GM19397 (cell line): ENCODE results near the gene ABTB1.
A peak's percentile ranks its signal among the peaks of the same experiment; 100 is the strongest.

Experiments used
- ATAC-seq: cut with Tn5 transposase; IDR thresholded peaks from one replicate; pipeline ENCODE4 v1.9.1; 2021; ENCODE audit warnings: mild to moderate bottlenecking, moderate library complexity; ENCODE audit not compliant: unreplicated experiment

ABTB1 gene

GRCh38 chr3:127672429-127673190, at the start of gene ABTB1:
TSS of gene ABTB1 (plus strand) at chr3:127672952. CDS start at chr3:127673026, 74 bp downstream.
- peak; percentile 76 for ATAC-seq

GRCh38 chr3:127624063-127624462, 48.7 kb upstream of the ABTB1 start:
- no peak for ATAC-seq

- no peak for ATAC-seq
Observed at GRCh38 chr3:127625821-127626220, 46.9 kb upstream of the ABTB1 start.

DNA sequence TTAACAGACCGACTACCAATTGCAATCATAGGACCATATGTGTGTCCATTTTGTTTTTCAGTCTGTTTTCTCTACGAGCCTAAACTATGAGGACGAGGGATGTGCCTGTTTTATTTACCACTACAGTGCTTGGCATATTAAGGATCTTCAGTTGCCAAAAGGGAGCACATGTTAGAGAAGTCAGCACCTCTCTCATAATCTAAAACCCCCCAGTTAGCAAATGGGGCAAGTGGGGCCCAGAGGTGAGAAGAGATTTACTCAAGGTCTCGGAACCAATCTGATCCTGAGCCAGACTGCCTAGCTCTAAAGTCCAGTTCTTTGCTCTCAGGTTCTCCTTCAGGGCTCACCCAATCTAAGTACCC, 44.3 kb upstream of the ABTB1 start:
- ATAC-seq = no peak

GRCh38 chr3:127628788-127629466, 43.8 kb upstream of the ABTB1 start, which contains the start of gene PODXL2:
TSS of gene PODXL2 (plus strand) at chr3:127629185. CDS start at chr3:127629220, 35 bp downstream.
- ATAC-seq = no peak

DNA sequence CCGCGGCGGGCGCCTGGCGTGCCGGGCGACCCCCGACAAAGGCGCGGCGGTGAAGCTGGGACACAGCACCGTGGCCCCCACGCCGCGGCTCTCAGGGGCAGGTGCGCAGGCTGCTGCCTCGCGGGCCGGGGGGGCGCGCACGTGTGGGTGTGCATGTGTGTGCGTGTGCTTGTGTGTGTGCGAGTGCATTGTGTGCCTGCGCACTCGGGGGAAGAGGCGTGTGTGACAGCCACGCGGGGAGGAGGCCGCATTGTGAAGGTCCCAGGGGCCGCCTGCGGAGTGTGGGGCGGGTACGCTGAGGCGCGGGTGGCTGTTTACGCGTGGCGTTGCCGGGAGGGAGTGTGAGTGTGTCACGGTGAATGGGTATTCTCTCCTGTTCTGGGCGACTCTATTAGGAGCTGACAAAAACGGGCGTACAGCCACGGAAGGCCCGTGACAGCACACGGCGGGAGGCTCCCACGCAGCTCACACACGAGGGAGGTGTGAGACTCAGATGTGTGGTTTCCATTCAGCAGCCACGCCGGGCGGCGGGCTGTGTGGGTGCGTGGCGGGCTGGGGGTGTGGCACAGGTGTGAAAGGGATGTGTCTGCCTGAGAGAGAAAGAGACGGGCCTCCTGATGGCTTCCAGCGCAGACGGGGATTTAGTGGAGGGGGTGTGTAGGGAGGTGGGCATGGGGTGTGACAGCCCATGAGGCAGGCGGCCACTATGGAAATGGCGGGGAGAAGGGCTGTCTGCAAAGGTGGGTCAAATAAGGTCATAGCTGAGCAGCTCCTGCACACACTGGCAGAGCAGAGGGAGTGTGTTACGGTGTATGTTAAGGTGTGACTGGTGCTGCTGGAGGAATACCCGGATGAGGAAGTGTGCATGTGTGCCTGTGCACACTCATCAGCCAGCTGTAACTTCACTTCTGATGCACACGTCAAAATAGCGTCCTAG, 43.0 kb upstream of the ABTB1 start:
- no peak for ATAC-seq

- ATAC-seq = no peak
Observed at GRCh38 chr3:127630811-127631714, 41.7 kb upstream of the ABTB1 start.

DNA sequence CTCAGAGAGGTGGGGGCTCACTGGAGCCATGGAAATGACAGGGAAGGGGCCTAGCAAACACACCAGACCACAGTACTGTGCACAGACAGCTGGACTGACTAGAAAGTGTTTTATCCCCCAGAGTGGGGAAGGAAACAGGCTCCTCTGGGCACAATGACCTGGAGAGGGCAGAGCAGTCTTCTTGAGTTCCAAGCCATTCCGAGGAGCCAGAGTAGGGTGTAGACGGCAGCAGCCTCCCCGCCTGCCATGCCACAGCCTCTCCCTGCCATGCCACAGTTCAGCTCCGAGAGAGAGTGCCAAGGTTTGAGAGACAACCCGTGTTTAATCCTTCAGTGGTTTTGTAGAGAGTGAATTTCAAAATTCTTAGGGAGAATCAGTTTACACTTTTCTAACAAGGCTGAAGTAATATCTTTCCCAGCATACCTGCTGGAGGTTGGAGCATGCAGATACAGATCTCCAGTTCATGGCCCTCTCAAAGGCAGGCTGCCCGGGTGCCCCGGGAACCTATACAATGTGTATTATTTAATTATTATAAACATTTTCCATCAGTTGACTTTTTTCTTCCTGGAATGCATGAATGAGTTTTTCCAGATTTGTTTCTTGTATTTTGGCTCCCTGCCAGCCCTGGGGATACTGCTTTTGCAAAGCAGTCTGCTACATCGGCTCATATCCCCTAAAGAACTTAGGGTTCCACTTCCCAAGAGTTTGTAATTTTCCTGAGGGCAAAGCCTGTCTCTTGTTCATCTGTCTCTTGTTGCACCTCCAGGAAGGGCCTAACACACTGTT, 40.5 kb upstream of the ABTB1 start:
- ATAC-seq = no peak

GRCh38 chr3:127634653-127635052, 38.1 kb upstream of the ABTB1 start:
- ATAC-seq = no peak

DNA sequence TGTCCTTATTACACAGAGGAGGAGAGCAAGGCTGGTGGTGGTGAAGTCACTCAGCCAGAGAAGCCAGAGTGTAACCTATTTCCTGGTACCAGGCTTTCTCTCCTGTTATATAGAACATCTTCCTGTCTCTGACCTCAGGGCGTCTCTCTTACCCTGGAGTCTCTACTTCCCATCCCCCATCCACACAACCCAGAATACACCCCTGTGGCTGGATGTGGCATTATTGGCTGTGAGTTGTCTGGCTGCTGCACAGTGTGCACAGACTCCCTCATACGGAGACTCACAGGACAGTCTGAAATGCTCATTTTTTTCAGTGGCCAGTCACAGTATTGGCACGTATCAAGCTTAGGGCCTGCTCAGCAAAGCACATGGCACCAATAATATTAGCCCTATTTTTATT, 35.2 kb upstream of the ABTB1 start:
- no peak for ATAC-seq

DNA sequence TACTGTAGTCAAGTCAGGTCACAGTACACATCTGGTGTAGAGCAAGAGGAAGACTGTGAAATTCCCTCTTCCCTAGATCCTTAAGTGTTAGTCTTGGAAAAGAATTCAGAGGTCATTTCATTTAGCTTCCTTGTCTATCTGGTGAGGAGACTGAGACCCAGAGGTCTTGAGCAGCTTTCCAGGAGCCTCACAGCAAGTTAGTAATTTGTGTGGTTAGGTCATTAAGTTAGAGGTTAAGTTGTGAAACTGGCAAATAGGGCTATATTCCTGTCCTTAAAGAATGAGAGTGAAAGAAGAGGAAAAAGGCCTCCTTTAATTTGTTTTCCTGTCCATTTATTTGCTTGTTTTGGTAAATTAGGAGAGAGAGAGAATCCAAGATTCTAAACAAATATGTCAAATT, 34.8 kb upstream of the ABTB1 start:
- ATAC-seq = no peak

GRCh38 chr3:127639173-127640041, 33.3 kb upstream of the ABTB1 start:
- no peak for ATAC-seq

GRCh38 chr3:127640042-127640355, 32.8 kb upstream of the ABTB1 start:
- no peak for ATAC-seq

- no peak for ATAC-seq
Observed at GRCh38 chr3:127644641-127645370, 27.9 kb upstream of the ABTB1 start.

DNA sequence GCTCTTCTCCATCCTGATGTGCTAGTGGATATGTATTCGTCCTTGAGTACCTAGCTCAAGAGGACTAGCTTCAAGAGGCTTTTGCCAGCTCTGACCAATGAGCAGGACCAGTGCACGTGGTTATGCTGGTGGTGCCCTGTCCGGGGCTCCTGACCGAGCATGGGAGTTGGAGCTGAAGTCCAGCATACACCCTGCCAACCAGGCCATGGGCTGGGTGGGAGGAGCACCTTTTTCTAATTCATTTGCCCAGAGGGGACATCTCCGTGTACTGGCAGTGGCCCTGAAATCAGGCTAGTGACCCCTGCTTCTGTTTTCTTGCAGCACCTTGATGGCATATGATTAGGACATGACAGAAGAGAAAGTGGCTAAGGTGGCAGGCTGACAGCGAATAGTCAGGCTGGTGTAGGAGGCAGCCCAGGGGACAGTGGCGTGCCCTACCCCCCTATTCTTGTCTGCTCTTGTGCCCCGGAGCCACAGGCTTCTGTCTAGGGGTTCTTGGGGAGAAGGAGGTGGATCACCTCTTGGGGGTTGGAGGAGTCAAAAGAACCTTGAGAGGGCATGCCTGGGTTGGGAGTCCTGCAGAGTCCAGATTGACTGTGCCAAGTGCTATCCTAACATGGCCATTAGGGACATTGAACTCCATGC, 27.3 kb upstream of the ABTB1 start:
- ATAC-seq = no peak

DNA sequence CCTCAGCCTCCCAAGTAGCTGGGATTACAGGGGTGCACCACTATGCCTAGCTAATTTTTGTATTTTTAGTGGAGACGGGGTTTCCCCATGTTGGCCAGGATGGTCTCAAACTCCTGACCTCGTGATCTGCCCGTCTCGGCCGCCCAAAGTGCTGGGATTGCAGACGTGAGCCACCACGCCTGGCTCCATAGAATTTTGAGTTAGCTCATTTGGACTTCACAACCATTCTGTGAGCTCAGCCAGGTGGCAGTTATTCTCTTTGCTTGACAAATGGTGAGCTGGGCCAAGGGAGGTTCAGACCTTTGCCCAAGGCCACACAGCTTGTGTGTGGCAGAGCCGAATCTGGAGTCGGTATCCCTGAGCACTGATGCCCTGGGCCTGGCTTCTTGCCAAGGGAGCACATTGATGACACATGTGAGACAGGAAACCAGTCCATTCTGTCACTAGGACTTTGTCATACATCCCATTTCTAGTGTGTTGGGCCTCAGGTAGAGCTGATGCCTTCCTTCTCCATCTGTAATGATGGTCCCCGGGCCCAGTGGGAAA, 26.2 kb upstream of the ABTB1 start:
- ATAC-seq = no peak

GRCh38 chr3:127647166-127647844, 25.4 kb upstream of the ABTB1 start:
- ATAC-seq = no peak
